ENCODE measurements around the gene POU2F1. TPM values are rescaled to one million over a fixed set of nuclear protein-coding genes. Genes with fewer than 3 reads are reported as not detected.

Gene POU2F1
- polyA plus RNA-seq, 1 donor (not counting 4 experiments of a cell fraction or from before 2014, with no cell fraction given), result 3.2 TPM

DNA sequence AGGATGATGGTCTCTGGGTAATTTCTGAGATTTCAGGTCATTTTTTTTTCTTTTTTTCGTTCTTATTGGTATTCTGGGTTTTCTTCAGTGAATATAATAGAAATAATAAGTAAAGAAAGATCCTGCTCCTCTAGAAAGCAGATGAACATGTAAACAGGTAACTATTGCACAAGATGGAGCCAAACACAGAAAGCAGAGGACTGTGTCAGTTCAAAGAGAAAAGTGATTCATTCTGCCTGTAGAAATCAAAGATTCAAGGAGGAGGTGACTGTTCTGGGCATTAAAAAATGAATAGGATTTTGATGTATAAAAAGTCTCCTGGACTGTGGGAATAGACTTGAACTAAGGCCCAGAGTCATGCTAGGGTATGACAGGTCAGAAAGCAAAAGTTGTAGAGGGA lies 41.9 kb upstream of the POU2F1 start:
- no peaks in the 10 kb centered on the region for H3K79me2 ChIP-seq (ENCODE audit: control insufficient read depth, insufficient read depth, low read length)
- H3K27ac ChIP-seq (ENCODE audit: control insufficient read depth, insufficient read depth, low read length), result no peak overlapping the region
- FAIRE-seq (no peak), DNase-seq (ENCODE audit: low read depth, low spot score) (no peak)
- H3K36me3 ChIP-seq (ENCODE audit: control insufficient read depth in 2 of 2, extremely low read depth in 1 of 2, insufficient read depth in 2 of 2, low read length in 2 of 2), result no peaks in the 10 kb centered on the region
- no peaks in the 10 kb centered on the region for H3K9me3 ChIP-seq (ENCODE audit: control insufficient read depth, low read depth, low read length)
- no peaks in the 10 kb centered on the region for H3K9me1 ChIP-seq (ENCODE audit: control insufficient read depth, extremely low read depth, insufficient read depth, low read length)
- no peak overlapping the region for H3K4me3 ChIP-seq (ENCODE audit: control insufficient read depth in 2 of 3, extremely low read depth in 1 of 3, insufficient read depth in 2 of 3, low read depth in 1 of 3, low read length in 3 of 3)
- no peak overlapping the region for H3K4me2 ChIP-seq (ENCODE audit: control insufficient read depth, extremely low read depth, insufficient read depth, low read depth, low read length)
- dilution Hi-C loops (cut with MboI; ENCODE audit: extremely low pct_ligation_motif_present, low sequenced_read_pairs), result no loop called here
- TF ChIP-seq CTCF (optimal IDR thresholded peaks at IDR 0.05 in 1 of 3, IDR thresholded peaks at IDR 0.05 in 1 of 3, conservative IDR thresholded peaks at IDR 0.05 in 1 of 3; ENCODE audit: extremely low read depth in 1 of 3, insufficient read depth in 2 of 3, low read length in 3 of 3) (no peak), EZH2 (IDR thresholded peaks at IDR 0.05; ENCODE audit: low read length) (no peak)
- H3K9ac ChIP-seq (ENCODE audit: control insufficient read depth, extremely low read depth, insufficient read depth, low read length), result no peak overlapping the region
- H4K20me1 ChIP-seq (ENCODE audit: control insufficient read depth, extremely low read depth, insufficient read depth, low read length), result no peaks in the 10 kb centered on the region
- H3K27me3 ChIP-seq (ENCODE audit: control insufficient read depth, extremely low read depth, insufficient read depth, low read length), result no peaks in the 10 kb centered on the region
- H3K4me1 ChIP-seq (ENCODE audit: control insufficient read depth, extremely low read depth, insufficient read depth, low read length), result peaks cover 7% of the 10 kb centered on the region
- no peak overlapping the region for H2AFZ ChIP-seq (ENCODE audit: control insufficient read depth, low read length)

- Histone ChIP-seq H4K20me1 (ENCODE audit: control insufficient read depth, extremely low read depth, insufficient read depth, low read length) (no peaks in the 10 kb centered on the region), H3K9ac (ENCODE audit: control insufficient read depth, extremely low read depth, insufficient read depth, low read length) (no peak overlapping the region), H3K27me3 (ENCODE audit: control insufficient read depth, extremely low read depth, insufficient read depth, low read length) (no peaks in the 10 kb centered on the region), H2AFZ (ENCODE audit: control insufficient read depth, low read length) (no peak overlapping the region), H3K4me3 (ENCODE audit: control insufficient read depth in 2 of 3, extremely low read depth in 1 of 3, insufficient read depth in 2 of 3, low read depth in 1 of 3, low read length in 3 of 3) (no peak overlapping the region), H3K4me2 (ENCODE audit: control insufficient read depth, extremely low read depth, insufficient read depth, low read depth, low read length) (no peak overlapping the region), H3K79me2 (ENCODE audit: control insufficient read depth, insufficient read depth, low read length) (no peaks in the 10 kb centered on the region), H3K9me3 (ENCODE audit: control insufficient read depth, low read depth, low read length) (no peaks in the 10 kb centered on the region), H3K36me3 (ENCODE audit: control insufficient read depth in 2 of 2, extremely low read depth in 1 of 2, insufficient read depth in 2 of 2, low read length in 2 of 2) (no peaks in the 10 kb centered on the region), H3K27ac (ENCODE audit: control insufficient read depth, insufficient read depth, low read length) (no peak overlapping the region), H3K4me1 (ENCODE audit: control insufficient read depth, extremely low read depth, insufficient read depth, low read length) (no peaks in the 10 kb centered on the region), H3K9me1 (ENCODE audit: control insufficient read depth, extremely low read depth, insufficient read depth, low read length) (no peaks in the 10 kb centered on the region)
- dilution Hi-C loops (cut with MboI; ENCODE audit: extremely low pct_ligation_motif_present, low sequenced_read_pairs), result no loop called here
- TF ChIP-seq EZH2 (IDR thresholded peaks at IDR 0.05; ENCODE audit: low read length) (no peak), CTCF (optimal IDR thresholded peaks at IDR 0.05 in 1 of 3, IDR thresholded peaks at IDR 0.05 in 1 of 3, conservative IDR thresholded peaks at IDR 0.05 in 1 of 3; ENCODE audit: extremely low read depth in 1 of 3, insufficient read depth in 2 of 3, low read length in 3 of 3) (no peak)
- no peak for DNase-seq (ENCODE audit: low read depth, low spot score)
- FAIRE-seq, result no peak
These were observed 37.9 kb upstream of the POU2F1 start for GRCh38 chr1:167182571-167183320.
